Medulla oblongata (tissue), 1 donor: ENCODE results near the gene RALGAPA2.
A peak's percentile ranks its signal among the peaks of the same experiment; 100 is the strongest.

Experiments used
- DNase-seq: peaks from one replicate; pipeline ENCODE4 v3.0.0-alpha.2; 2015; ENCODE audit errors: extremely low spot score

RALGAPA2 gene

DNA sequence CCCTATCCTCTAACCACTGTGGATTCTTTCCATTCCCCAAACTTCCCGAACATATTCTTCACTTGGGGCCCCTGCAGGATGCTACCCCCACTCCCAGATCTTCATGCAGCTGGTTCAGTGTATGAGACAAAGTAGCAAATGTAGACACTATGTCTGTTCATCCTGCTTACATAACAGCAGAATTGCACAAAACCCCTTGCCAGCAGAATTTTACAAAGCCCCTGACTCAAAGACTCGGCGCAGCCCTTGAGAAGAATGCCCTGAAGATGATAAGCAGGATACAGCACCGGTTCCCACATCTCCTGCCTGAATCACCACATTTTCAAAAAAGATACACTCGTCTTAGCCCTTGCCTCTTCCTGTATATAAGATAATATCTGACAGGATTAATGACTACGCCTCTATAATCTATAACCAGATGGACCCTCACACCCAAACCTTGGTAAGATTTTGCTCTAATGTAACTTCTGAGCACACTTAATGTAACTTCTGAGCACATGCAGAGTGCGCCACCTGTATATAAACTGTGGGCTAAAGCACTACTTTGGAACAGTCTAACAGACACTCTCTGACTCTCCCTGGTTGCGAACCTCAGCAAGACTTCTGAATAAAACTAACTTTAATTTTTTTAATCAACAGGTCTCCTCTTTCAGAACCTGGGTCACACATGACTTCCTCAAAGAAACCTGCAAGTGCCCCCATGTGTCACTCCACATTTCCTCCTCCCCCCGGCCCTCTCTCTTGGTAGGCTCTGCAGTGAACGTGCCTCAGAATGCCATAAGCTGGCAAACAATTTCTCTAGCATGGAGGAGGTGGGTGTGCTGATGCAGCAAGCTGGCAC, 28.7 kb downstream of the RALGAPA2 start:
- DNase-seq = no peak

DNA sequence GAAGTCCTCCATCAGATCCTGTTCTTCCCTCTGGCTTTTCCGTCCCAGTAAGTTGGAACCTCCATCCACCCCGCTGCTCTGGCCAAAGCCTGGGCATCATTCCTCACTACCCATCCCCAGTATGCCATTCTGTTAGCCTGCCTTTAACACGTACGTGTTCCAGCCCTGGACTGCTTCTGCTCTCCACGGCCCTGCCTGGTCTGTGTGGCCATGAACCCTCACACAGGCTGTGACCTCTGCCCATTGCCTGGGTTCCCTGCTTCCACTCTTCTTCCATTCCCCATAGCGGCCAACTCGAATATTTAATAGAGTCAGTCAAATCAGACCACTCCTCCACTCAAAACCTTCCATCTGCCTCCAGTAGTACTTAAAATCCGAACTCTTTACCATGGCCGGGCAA, 29.4 kb downstream of the RALGAPA2 start:
- no peak for DNase-seq

DNA sequence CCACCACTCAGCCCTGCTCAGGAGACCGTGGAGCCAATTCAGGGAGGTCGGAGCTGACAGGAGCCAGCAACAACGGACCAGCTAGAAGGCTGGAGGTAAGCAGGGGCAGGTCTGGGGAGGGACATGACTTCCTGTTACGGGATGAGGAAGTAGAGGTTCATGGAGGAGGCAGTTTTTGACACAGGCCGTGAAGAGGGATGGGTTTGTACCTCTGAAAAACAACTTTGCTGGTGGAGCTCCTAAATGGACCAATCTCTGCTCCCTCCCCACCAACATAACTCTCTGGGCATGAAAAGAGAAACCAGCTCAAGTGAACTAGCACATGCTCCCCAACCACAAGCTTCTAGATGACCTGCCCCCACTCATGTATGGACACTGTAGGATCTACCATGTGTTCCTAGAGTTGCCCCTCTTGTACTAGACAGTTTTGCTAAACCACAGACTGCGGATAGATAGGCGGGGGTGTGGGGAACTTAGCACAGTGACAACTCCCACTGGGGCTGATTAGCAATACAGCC, 31.4 kb downstream of the RALGAPA2 start:
- no peak for DNase-seq

DNA sequence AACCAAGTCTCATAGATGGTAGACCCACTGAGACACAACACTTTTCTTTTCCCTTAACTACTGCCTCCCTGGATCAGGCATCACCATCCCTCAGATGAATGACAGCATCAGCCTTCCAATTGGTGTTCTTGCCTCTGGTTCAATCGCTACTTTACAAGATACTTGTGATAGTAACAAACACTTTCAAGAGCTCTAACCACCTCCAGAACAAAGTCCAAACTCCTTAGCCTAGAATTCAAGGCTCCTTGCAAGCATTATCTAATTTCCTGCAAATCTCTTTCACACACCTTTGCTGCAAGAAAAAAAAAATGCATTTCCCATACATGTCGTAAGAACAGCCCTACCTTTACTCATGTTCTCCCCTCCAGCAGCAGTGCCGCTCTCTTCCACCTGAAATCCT, 33.1 kb downstream of the RALGAPA2 start:
- no peak for DNase-seq

DNA sequence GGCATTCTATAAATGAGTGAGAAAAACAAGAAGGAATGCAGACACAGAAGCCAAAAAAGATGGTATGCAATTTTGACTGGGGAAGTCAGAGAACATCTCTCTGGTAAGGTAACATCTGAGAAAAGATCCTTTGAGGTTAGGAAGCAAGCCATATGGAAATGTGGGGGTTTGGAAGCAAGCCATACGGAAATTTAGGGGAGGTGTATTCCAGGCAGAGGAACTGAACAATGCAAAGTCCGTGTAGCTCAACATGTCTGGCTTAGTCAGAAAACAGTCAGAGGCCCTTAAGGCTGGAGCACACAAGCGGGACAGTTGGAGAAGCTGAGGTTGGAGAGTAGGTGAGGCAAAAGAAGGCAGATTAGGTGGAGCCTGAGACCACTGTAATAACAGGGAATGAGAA, 35.3 kb downstream of the RALGAPA2 start:
- no peak for DNase-seq

DNA sequence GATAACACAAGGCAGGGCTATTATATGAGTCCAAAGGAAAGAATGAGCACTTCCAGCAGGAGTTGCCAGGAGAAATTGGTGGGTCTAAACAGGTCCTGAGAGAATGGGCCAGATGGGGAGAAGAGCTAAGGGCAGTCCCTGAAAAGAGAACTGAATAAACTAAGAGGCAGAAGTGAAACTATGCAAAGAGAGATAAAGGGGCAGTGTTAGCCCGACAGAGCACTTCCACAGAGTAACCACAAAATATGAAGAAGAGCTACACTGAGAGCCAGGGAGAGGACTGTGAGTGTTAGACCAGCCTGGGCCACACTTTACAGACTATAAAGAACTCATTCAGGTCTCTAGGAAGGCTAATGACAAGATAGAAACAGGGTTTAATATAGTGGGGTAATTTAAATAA, 43.8 kb downstream of the RALGAPA2 start:
- peak; percentile 78 for DNase-seq

DNA sequence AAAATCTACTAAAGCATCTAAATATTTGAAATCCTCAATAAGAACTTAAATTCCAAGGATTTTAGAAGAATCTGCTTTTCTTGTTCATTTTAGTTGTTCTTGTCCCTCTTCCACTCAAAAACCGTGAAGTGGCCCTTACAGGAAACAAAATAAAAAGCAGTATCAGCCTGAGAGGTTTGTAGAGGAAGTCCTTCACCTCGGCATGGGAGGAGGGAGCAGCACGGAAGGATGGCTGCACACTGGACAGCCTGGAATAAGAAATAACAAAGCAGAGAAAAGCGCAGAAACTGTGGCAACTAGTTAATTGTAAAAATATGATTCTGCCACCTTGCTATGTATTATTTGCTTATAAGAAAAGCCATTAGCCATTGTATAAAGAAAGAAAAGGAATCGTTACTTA, 46.1 kb downstream of the RALGAPA2 start:
- DNase-seq = no peak

DNA sequence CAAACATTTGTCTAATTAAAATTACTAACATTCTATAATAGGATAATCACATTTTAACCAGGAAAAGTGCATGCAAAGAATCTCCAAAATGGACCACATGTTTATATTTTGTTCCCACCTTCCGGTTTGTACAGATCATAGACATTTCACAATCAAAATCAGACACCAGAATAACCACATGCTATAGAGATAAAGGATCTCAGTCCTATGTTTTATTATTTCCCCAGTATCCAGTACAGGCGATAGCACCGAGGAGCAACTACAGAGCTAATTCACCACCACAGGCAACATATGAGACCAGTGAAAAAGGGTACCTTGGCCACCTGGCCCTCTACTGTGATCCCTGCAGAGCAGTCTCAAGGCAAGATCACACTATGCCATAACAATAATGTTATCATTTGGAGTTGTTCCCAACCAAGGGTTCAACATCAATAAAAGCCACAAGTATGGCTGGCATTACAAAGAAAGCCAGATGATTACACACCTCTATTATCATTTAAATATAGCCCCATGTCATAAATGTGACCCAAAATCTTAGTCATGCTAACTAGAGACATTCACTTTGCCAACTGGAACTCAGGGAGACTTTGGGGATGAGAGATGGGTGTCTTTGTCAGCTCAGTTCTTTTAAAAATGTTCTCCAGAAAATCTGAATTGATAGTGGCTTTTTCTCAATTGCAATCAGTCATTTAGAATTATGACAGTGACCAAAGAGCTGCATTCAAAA, 46.7 kb downstream of the RALGAPA2 start:
- DNase-seq = no peak

DNA sequence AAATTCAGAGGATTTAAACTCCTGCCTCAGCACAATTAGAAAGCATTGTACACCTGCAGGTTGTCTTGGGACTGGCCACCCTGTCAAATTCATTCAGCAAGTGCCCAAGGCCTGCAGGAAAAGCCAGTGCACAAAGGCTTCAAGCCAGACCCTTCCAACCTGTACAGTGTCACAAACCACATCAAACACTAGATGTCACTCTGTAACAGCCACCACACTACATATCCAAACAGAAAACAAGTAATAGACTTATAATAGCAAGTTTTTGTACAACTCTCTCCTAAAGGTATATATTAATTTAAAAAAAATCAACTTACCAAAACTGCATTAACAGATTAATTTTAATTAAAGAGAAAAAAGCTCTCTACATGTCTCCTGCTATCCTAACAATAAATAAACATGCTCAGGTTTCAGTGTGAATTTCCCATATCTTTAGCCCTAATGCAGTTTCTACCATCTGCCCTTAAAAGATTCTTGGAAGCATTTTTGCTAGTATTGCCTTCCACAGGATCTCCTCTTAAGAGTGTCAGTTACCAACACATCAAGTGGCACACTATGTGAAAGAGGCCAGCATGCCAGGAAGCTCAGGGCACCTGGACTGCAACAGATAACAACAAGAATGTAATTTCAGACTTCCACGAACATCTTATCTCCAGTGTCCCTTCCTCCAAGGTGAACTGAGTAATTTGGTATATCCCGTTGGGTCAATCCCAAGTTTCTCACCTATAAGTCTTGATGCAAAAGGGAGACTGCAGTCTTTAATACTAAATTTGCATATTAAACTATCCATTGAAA, 47.5 kb downstream of the RALGAPA2 start:
- peak; percentile 66 for DNase-seq

DNA sequence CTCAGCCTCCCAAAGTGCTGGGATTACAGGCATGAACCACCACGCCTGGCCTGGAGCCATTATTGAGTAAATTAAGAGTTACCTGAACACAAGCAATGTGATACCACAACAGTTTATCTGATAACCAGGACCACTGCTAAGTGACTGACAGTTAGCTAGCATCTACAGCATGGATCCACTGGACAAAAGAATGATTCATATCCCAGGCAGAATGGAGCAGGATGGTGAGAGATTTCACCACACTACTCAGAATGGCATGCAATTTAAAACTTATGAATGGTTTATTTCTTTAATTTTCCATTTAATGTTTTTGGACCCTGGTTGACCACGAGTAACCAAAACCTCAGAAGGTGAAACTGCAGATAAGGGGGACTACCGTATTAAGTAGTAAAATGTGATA, 48.6 kb downstream of the RALGAPA2 start:
- DNase-seq = no peak

DNA sequence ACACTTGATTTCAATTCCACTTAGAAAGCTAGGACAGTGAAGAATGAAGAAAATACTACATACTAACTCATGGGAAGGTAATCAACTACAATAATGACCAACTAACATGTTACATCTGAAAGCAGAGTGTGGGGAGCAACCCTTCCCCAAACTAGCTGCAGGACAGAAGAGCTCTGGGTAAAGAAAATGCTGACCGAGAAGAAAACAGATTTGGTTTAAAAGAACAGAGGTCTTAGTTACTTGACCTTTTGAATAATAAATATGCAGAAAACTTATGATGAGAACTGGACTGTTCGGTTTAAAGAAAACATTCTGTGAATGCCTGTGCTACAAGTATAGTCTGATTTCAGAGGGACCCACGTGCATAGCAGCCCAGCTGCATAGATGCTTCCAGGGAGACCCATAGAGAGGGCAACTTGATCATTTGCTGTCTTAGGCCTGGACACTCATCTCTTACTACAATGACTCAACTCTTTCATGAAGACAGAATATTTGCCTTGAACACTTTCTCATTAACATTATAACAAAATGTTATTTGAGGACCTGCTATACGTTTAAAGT, 53.5 kb downstream of the RALGAPA2 start:
- DNase-seq = no peak

DNA sequence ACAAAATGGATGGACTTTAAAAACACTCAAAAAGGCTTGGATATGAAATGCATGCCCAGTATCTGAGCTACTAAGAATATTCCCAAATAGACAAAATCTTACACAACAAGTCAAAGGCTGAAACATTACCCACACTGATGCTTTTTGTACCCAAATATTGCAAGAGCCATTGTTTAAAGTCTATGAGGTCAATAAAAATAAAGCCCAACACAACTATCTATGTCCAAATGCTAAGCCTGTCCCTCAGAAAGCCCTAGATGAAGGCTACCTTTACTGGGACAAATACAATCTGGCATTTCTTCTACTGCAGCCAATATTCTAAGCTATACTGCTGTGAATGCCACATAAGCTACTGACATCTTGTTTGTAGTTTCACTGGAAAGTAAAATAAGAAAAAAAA, 54.3 kb downstream of the RALGAPA2 start:
- no peak for DNase-seq

DNA sequence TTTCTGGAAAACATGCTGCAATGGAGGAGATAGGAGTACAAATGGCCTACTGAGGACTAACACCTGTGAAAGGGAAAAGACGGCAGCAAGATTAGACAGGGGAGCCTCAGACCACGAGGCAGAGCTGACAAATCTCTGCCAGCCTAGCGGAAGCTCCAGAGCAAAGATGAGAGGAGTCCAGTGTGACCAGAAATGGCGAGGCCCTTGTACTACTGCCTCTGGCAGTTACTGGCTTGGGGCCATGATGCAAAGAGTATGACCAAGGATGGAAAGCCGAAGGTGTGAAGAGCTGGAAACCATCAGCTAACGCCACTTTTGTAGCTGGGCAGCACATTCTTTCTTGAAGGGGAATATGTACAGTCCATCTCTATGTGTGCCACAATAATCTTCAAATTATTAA, 55.4 kb downstream of the RALGAPA2 start:
- DNase-seq = no peak

DNA sequence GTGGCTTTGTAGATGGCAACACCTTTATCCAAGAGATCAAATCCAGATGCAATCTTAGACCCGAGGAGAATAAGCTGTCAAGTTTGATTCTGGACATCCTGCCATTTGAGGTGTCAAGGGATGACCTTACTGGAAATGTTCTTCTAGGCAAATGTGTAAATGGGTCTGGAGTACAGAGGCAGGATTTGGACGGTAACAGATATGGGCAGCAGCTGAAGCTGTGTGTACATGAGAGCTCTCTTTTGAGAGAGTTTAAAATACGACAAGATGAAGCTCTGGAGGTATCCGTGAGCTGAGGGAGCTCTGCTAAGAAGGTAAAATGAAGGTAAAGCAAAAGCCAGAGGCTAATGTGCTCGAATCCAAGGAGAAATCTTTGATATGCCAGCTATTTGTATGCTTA, 56.6 kb downstream of the RALGAPA2 start:
- no peak for DNase-seq

DNA sequence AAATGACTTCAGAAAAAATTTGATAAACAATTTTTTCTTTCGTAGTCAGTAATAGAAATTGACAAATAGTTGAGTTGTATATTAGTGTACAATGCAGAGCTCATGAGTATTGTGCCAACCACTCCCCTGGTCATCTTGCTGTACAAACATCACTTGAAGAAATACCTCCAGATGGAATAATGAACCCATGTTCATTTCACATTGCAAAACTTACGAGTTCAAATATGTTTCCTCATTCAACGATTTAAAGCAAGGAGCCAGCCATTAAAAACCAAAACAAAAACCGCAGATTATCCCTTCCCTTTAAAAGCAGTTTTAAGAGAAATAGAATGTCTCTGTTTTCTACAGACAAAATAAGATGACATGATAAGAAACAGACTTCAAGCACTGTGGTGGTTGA, 62.5 kb downstream of the RALGAPA2 start:
- DNase-seq = no peak

DNA sequence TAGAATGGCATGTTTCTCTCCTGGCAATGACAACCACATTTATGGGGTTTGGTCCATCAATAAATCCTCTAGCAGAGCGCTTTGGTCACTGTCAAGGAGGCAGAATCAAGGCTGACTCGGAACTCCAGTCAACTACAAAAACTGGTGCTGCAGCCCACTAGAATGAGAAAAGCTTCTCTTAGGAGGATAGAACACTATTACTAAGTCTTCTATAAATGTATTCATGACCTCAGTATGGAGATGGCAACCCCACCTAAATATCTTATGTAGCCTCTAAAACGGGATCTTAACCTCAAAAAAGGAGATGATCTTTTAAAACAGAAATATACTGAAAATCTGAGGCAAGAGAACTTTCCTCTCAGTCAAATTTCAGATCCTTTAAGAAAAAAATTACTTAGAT, 68.5 kb downstream of the RALGAPA2 start:
- DNase-seq = no peak

DNA sequence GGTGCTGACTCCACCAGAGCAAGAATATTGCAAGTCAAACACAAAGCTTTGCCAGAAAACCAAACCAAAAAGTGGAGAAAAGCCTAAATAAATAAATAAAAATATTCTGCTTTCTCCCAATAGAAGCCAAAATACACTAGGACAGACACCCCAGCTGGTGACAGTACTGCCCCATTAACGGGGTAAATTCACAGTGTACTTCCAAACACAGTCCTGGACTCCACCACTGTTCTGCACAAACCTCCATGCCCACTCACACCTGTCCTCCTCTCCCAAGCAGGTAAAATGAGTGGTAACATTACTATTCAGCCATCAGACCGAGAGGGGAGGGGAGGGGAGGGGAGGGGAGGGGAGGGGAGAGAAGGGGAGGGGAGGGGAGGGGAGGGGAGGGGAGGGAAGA, 70.7 kb downstream of the RALGAPA2 start:
- no peak for DNase-seq

DNA sequence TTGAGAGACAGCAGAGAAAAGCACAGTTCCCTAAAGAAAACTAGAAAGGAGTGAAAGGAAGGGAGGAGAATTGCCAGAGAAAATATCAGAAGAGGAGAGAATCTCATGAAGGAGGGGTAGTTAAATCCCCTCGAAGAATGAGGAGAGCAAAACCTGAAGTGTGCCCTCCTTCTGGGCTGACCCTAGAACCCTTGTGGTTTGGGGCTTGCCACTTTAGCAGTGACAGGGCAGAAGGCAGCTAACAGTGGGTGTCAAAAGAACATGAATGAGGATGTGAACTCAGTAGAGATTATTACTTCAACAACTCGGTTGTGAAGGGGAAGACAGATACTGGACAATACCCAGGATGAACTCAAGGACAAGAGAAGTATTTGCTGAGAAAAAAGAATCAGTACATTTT, 73.6 kb downstream of the RALGAPA2 start:
- DNase-seq = no peak

DNA sequence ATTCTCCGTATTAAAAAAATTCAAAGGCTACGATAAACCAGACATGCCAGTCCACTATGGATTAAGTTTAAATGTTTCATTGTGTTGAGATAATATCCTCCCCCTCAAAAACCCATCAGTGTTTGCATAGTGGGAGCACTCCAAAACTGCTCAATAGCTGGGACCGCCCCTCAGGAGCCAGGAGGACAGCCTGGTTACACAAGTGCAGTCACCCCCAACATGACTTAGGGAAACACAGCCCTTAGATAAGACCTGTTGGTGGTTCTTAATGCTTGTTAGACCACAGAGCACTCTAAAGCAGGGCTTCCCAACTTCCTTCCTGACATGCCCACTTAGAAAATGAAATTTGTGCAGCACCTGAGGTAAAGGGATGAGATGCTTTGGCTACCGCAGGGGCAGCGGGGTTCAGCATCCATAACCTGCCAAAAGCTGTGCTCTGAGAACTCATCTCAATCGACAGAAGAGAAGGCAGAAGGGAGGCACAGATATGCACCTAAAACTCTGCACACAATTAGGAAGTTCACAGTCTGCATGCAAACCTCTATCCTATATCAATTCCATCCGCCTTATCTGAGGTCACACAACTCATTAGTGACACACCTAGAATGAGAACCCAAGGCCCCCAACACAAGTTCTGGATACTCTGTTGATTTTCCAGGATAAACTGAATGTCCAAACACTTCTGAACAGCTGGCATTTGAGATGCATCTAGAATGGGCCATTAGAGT, 74.3 kb downstream of the RALGAPA2 start:
- DNase-seq = no peak

DNA sequence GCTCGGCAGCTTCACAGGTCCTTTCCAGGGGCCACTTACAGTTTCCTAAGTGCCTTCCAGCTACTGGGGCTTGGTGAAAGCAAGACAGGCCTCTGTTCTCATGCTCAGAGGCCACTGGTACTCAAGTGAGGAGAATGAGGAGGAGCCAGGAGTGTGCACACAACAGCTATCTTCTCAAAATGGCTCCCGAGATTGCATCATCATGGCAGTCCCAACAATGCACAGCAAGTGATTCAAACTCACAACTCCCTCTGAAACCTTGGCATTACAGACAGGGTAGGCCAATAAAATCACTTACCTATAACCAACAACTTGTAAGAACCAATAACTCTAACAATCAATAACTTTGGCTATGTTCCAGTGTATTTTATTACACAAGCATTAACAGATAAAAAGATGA, 77.4 kb downstream of the RALGAPA2 start:
- no peak for DNase-seq

DNA sequence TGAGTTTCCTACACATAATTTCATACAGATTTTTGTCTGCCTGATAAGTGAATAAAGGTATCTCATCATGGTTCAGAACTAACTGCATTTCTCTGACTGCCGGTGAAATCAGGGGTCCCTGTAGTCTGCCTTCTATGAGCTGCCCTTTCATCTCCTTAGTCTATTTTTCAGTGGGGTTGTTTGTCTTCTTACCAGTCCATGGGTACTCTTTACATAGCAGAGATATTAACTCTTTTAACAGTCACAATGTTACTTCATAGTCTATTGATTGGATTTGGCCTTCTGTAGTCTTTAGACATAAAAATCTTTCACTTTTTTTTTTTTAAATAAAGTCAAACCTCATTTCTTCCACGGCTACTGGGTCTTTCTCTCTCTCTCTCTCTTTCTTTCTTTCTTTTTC, 79.8 kb downstream of the RALGAPA2 start:
- no peak for DNase-seq
